ENCODE results near the gene MYRF.

Gene MYRF

DNA sequence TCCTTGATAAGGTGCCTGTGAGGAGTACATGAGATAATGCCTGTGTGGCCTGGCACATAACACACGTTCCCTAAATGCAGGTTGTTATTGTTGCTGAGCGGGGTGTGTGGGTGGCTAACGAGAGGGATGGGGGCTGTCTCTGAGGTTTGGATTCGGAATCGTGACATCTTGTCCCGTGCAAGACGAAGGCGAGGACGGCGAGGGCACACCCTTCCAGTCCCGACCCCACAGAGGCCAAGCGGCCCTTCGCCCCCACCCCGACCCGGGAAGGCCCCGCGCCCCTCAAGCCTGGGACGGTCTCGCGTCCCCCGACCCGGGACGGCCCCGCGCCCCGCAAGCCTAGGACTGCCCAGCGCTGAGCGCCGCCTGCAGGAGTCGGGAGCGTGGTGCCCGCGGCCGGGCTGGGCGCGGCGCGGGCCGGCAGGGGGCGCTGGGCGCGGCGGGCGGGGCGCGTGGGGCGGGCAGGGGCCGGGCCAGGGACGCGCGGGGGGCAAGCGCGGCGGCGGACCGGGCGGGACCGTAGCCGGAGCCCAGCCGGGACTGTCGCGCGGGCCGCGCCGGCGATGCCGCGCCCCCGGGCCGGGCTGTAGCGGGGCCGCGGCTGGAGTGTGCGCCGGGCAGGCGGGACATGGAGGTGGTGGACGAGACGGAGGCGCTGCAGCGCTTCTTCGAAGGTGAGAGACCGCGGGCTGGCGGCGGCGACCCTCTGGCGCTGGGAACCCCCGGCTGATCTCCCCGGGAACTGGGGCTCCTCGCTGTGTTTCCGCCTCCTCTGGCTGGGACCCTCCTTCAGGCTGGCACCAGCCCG, at the start of gene MYRF:
MYRF (plus strand) TSS at position 520 of the 808 bp plus-strand sequence; CDS start at position 629, 109 bp downstream.
- peak; percentile 43 for DNase-seq

DNA sequence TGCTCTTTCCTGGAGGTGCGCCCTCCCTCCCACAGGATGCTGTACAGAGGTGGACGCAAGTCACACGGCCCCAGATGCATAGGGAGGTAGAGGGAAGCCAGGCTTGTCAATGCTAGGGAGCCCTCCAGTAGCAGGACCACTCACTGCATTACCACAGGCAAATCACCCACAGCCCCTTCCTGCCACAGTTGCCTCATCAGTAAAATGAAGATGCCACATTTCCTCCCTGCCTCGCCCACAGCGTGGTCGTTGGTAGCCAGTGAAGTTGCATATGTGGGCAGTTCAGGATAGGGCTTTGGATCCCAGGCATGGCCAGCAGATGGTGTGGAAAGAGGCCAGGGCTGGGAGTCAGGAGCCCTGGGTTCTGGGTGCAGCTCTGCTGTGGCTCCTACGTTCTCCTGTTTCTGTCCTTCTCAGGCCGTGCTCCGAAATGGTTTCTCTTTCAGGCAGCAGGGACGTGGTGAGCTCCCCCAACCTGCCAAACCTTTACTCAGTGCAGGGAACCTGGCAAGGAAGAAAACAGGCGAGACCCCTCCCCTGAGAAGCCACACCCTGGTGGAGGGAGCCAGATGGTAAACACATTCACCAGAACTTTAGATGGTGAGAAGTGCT, 49.6 kb upstream of the MYRF start:
- DNase-seq, result no peak

DNA sequence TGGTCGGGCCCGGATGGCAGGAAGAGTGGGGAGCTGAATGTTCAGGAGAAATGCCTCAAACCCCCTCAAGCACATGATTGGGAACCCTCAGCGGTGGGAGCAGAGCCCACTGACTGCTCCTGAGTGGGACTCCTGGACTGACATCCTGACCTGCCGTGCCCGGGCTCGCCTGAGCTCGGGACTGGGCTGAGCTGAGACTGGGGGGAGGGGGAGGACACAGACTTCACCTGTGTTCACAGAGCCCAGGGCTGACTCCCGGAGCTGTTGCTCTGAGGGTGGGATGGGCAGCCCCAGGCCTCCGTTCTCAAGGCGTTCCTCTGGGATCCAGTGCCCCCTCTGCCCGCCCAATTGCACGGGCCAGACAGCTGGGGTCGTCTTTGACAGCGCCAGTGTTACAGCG, 47.6 kb upstream of the MYRF start:
- DNase-seq, result no peak

DNA sequence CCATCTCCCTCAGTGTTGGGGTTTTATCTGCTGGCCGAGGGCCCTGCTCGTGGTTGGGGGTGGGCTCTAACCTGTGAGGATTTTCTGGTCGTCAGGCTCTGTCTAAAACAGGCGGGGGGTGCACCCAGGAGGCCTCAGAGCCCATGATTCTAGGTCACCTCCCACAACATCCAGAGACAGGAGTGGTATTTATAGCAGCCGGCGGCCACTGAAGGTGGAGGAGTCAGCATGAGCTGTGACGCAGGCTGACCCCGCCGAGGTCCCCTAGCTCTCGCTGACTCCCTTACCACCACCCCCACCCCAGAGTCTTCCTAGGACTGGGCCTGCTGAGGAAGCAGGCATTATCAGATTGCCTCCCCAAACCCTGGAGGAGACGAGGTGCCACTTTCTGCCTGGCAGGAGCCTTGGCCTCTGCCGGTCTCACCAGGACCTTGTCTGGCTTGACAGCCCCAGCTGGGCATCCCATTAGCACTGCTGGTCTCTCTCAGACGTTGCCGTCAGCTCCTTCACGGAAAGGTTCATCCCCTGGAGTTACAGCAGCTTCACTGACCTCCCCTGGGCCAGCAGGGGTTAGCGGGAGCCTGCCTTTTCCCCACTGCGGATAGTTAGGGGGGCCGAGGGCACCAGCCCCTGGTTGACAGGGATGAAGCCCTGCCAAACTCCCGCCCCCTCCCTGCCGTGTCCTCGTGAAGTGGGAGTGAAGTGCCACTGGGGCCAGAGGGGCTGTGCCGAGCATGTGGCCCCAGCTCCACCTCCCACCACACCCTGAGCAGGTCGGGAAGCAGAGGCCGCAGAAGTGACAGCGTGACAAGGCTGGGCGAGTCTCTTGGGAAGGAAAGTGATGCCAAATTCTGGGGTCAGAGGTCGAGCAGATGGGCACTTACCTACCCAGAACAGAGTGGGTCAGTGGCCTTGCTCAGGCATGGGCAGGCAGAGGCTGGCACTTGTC, 45.7 kb upstream of the MYRF start:
- DNase-seq, result no peak

DNA sequence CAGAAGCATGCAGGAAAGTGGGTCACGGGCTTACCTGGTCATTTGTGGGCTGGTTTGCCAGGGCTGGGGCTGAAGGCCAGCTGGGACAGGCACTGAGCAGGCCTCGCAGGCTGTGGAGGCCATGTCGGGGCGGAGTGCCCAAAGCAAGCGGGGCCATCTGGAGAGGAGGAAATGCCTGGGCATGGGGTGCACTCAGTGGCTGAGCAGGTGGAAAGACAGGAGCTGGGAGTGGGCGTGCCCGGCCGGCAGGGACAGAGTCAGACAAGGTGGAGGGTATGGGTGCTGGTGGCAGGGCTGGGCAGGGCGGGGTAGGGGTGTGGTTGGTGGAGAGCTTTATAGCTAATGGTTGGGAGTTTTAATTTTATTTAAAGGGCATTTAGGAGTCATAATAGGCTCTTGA, 44.9 kb upstream of the MYRF start:
- DNase-seq, result no peak

DNA sequence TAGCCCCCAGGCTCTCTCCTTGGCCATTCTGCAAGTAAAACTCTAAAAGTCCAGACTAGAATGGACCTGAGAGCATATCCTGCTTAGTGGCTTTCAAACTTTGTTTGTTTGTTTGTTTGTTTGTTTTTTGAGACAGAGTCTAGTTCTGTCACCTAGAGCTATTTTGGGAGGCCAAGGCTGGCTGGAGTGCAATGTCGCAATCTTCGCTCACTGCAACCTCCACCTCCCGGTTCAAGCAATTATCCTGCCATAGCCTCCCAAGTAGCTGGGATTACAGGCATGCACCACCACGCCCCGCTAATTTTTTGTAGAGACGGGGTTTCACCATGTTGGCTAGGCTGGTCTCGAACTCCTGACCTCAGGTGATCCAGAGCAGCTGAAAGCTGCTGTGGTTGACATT, 43.3 kb upstream of the MYRF start:
- no peak for DNase-seq

DNA sequence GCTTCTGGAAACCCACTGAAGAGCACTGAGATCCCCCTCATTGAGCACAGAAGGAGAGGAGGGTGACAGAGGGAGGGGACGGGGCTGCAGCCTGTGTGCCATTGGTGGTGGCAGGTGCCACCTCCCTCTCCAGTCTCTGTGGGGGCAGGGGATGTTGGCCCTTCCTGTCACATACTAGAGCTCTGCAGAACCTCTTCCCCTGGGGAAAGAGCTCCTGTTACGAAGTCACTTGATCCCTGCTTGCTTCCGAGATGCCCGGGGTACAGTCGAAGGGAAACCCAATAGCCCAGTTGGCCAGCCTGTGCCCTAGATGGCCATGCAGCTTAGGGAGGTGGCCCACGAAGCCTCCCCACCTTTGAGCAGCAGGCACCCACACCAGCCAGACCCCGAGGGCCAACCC, 42.9 kb upstream of the MYRF start:
- no peak for DNase-seq

DNA sequence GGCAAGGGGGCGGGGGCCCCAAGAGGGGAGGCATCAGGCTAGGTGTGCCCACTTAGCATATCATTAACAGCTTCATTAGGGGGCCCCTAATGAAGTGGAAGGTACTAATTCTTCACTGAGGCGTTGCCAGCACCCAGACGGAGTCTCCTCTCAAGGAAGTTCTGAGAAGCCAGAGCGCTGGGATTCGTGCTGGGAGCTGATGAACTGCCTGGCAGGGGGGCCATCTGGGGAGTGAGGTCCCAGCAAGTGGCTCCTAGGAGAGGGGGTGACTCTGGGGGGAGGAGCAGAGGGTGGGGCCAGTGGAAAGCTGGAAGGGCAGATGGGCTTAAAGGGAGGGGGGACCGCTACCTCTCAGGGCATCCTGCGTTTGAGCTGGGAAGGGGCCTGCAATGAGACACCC, 42.4 kb upstream of the MYRF start:
- no peak for DNase-seq

DNA sequence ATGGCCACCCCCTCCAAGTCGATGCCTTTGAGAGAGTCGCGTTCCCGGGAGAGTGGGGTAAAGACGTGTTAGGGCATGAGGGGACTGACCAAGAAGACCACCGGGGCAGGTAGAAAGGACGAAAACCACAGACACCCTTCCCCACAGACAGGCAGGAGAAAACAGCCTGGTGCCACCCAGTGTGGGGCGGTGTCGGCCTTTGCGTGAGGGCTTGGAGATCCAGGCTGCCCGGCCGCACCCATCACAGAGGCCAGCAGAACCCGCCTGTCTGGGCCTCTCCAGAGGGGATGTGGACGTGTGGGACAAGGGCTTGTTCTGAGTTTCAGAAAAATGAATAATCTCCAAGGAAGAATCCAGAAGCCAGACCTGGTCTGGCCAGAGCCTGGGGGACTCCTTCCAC, 41.4 kb upstream of the MYRF start:
- no peak for DNase-seq

DNA sequence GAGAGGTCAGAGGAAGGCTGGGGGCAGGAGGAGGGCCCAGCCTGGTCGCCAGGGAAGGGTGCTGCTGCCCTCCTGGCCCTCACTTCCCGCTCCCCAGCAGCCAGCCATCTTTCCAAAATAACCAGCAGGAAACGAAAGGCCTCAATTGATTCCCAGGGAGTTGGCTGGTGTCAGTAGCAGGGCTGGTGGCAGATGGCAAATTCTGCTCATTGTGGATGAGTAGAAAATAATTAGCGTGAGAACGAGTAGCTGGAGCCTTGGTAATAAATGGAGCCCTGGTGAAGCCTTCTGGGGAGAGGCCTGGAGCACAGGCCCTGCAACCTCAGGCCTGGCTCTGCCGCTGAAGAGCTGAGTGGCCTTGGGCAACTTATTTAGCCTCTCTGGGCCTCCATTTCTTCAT, 40.9 kb upstream of the MYRF start:
- no peak for DNase-seq

DNA sequence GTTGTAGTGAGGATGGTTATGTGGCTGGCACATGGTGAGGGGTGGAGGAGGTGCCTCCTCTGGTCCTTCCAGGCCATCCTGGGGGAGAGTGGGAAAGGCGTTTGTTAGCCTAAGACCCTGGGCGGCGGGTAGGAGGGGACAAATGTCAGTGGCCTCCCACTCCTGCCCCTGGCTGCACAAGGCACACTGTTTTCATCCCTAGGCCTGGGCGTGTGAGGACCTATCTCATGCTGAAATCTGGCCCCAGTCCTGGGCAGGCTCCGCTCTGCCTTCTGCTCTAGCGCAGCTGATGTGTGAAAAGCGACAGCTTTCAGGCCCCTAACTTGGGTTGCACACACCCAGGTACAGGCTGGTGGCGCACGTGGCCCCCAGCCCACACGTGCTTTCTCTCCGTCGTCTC, 40.1 kb upstream of the MYRF start:
- no peak for DNase-seq

DNA sequence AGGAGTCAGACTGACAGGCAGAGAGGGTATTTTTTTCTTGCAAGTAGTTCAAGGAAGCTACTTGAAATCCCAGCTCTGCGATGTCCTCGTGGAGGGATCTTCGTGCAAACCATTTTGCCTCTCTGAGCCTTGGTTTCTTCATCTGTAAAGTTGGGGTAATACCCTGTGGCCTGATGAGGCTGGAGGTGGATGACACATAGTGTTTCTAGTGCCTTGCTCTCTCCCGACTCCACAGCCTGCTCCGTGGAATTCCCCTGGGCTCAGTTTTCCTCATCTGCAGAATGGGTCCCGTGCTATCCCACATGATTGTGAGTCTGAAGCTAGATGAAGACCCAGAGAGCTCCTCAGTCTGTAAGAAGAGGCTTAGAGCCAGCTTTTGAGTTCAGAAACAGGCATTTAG, 39.6 kb upstream of the MYRF start:
- no peak for DNase-seq

DNA sequence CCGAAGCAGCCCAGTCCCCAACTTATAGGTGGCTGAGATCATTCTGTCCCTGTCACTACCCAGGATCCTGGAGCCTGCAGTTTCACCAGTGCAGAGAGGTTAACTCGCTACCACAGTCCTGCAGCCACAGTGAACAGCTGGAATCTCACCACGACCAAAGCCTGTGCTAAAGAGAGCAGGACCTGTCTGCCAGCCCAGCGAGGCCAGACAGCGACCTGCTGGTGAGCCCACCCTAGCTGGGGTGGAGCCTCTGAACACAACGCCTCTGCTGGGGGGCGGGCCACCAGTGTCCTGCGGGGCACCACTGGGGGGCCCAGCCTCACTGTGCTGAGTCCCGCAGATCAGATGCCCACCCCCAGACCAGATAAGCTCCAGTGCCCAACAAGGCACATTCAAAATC, 39.0 kb upstream of the MYRF start:
- no peak for DNase-seq

DNA sequence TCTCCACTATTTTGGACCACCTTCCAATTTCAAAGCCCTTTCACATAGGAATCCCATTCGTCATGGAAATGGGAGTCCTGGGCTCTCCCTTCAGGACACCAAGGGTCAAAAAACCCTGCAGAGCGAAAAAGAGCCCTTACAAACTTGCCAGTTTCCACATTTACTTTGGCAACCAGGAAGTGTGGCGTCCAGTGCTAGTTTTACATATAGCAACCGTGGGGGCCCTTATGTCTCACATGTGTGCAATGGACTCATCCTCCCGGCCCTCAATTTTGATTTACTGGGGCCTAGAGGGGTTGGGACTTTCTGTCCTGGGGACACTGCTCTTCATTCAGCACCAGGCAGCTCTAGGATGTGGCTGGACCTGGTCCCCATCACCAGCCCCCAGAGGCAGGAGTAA, 38.5 kb upstream of the MYRF start:
- no peak for DNase-seq

DNA sequence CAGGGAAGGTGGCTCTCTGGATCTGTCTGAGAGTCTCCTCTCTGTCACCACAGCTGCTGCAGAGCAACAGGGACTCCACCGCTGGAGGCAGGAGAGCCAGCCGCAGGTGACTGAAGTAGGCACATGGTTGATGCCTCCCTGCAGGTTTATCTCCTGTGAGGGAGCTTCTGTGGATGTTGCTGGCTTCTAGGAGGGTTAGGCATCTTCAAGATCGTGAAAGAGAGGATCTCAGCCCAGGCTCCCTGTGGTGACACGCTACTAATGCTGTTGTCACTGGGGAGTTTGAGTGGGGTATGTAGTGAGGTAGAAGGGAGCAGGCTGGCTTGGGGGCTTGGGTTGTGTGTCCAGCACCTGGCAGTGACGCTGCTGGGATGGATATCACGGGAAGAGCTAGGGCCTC, 38.1 kb upstream of the MYRF start:
- no peak for DNase-seq

DNA sequence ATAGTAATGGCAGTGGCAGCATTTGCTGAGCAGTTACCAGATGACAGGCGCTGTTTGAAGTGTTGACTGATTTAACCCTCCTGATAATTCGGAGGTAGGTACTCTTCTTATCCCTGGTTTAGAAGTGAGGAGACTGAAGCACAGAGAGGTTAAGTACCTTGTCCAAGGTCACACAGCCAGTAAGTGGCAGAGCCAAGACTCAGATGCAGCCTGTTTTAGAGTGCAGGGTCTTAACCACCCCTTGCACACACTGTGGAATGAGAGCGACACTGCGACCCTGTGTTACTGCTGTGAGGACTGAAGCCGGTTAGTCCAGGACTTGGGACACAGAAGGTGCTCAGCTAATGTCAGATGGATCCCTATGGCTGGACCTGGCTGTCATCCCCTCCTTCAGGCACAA, 37.5 kb upstream of the MYRF start:
- no peak for DNase-seq

DNA sequence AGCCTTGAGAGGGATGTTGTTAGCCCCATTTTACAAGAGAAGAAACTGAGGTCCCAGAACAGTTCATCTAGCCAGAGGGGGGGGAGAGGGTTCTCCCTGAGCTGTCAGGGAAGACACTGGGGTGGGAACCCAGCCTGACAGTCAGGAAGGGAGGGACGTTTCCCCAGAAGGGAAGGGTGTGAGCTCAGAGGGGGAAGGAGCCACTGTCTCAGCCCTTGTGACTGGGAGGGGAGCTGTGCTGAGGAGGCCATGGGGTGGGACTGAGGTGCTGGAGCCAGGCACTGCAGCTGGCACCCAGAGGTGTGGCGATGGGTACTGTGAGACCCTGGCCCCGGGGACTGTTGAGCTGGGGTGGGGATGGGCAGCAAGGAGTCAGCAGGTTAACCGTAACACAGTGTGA, 36.6 kb upstream of the MYRF start:
- DNase-seq, result no peak

DNA sequence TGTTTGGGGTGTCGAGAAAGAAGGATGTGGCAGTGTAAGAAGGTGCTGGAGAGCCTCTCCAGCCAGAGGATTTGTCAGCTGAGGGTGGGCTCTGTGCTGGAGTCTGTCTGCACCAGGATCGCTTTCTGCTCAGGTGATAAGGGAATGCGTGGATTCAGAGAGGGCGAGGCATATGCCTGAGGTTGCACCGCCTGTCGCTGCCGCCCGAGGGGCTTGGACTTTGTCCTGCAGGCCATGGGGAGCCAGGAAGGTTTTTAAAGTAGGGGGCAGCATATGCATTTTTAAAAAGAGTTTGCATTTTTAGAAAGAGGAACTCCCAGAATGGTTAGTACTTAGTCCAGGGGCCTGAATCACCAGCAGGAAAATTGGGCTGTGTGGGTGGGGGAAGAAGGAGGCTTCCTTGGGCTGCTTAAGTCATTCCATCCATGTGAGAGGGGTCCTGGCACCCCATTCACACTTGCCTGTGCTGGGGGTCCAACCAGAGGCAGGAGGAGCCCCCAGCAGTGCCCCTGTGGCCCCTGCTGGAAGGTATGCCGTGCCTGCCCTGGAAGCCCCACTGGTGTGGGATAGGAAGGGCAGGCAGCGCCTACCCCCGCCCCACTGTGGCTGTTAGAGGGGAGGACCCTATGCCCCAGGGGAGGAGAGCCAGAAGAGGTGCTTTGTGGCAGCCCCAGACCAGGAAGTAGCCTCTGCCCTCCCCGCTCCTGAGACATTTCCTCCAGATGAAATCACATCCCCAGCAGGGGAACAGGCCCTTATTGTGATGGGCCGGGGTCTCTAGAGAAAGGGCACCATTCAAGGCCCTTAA, 35.8 kb upstream of the MYRF start:
- DNase-seq, result no peak

DNA sequence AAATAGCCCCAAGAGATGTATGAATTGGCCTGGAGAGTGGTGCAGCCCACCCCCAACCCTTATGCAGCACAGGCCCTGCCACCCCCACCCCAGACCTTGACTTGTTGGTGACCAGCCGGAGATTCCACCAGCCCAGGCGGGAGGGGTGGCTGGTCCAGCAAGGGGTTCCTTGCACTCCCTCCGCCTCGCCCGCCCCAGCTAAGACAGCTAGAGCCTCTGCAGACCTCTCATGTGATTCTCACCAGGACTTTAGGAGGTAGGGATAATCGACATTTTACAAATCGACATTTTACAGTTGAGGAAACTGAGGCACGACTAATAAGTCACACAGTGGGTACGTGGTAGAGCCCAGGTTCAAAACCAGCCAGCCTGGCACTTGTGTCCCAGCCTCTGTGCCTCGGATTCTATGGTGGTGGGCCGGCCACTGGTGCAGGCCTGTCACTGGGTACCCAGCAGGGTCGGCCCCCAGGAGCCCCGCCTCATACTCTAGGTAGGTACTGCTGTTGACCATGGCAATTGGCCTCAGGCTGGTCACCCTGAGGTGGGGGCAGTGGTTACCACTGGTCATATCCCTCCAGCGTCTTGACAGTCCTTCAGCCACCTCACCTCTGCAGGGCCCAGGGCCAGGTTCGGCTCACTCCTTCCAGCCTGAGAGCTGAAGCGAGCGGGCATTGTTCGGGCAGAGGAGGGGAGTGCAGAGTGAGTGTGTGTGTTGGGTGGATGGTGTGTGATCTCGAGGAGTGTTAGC, 35.0 kb upstream of the MYRF start:
- DNase-seq, result no peak

DNA sequence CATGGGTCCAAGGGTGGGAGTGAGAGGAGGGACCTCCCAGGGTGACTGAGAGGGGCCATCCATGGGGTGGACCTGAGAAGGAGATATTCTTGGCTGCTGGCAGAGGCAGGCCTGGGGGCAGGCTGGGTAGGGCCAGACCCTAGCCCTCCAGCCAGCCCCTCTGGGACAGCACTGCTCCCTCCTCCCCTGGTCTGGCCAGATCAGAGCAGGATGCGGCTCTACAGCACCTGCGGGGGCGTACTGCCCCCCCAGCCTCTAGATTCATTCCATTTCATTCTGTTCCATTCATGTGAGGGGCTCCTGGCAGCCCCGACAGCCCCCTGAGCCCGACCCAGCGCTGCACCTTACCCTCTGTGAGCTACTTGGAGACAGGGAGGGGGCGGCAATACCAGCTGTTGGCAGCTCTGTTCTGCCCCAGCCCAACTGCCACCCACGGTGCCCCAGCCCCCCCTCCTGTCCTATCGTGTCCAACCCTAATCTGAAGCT, 34.3 kb upstream of the MYRF start:
- no peak for DNase-seq

DNA sequence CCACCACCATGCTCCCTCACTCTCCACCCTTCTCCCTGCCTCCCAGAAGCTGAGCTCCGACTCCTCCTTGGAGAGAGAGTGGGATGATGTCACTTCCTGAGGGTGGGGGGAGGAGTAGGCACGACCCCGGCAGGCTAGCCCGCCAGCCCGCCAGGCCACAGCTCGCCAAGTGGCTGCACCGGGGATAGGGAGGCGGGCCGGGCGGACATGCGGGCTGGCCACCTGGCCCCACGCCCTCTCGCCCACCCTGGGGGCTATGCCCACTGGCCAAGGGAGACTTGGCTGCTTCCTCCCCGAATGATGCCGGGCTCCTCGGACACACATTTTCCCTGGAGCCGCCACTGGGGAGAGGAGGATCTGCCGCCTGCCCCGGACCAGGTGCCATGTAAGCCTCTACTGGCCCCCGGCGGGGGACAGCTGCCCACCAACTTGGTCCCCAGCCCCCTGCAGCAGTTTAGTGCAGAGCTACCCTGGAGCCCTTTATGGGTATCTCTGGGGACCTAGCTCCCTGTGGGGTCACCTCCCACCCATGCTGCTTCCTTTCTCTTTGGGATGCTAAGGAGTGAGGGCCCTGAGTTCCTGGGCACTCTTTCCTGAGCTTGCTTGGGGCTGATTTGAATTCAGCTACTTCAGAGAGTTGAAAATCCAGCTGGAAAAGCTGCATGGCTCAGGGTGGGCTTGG, 33.7 kb upstream of the MYRF start:
- DNase-seq, result no peak
